Measurements from ENCODE around the gene TSHZ2.

Gene TSHZ2

GRCh38 chr20:53330601-53331140 lies 358.5 kb downstream of the TSHZ2 start:
- in situ Hi-C loops (cut with MboI; ENCODE audit: low sequenced_read_pairs) = no loop called here

- in situ Hi-C loops (cut with MboI; ENCODE audit: low sequenced_read_pairs) = no loop called here
Observed at GRCh38 chr20:53331151-53331973, 359.2 kb downstream of the TSHZ2 start.

GRCh38 chr20:53332022-53332837 lies 360.1 kb downstream of the TSHZ2 start:
- in situ Hi-C loops (cut with MboI; ENCODE audit: low sequenced_read_pairs) = no loop called here

- in situ Hi-C loops (cut with MboI; ENCODE audit: low sequenced_read_pairs) = no loop called here
Observed at GRCh38 chr20:53334861-53335260, 362.7 kb downstream of the TSHZ2 start.

GRCh38 chr20:53335555-53335954 lies 363.4 kb downstream of the TSHZ2 start:
- in situ Hi-C loops (cut with MboI; ENCODE audit: low sequenced_read_pairs) = no loop called here

- in situ Hi-C loops (cut with MboI; ENCODE audit: low sequenced_read_pairs) = no loop called here
Observed at GRCh38 chr20:53336892-53337291, 364.7 kb downstream of the TSHZ2 start.

- in situ Hi-C loops (cut with MboI; ENCODE audit: low sequenced_read_pairs) = no loop called here
Observed at GRCh38 chr20:53337390-53338101, 365.4 kb downstream of the TSHZ2 start.

- in situ Hi-C loops (cut with MboI; ENCODE audit: low sequenced_read_pairs) = no loop called here
Observed at GRCh38 chr20:53338716-53339115, 366.6 kb downstream of the TSHZ2 start.

- in situ Hi-C loops (cut with MboI; ENCODE audit: low sequenced_read_pairs) = no loop called here
Observed at GRCh38 chr20:53342429-53342828, 370.3 kb downstream of the TSHZ2 start.

- in situ Hi-C loops (cut with MboI; ENCODE audit: low sequenced_read_pairs) = no loop called here
Observed at GRCh38 chr20:53343448-53343847, 371.3 kb downstream of the TSHZ2 start.

GRCh38 chr20:53344891-53345290 lies 372.7 kb downstream of the TSHZ2 start:
- in situ Hi-C loops (cut with MboI; ENCODE audit: low sequenced_read_pairs) = no loop called here

GRCh38 chr20:53345536-53346334 lies 373.6 kb downstream of the TSHZ2 start:
- in situ Hi-C loops (cut with MboI; ENCODE audit: low sequenced_read_pairs) = no loop called here

- in situ Hi-C loops (cut with MboI; ENCODE audit: low sequenced_read_pairs) = no loop called here
Observed at GRCh38 chr20:53346335-53346648, 374.1 kb downstream of the TSHZ2 start.

GRCh38 chr20:53349730-53350129 lies 377.6 kb downstream of the TSHZ2 start:
- in situ Hi-C loops (cut with MboI; ENCODE audit: low sequenced_read_pairs) = no loop called here

- in situ Hi-C loops (cut with MboI; ENCODE audit: low sequenced_read_pairs) = no loop called here
Observed at GRCh38 chr20:53352727-53353440, 380.7 kb downstream of the TSHZ2 start.

- in situ Hi-C loops (cut with MboI; ENCODE audit: low sequenced_read_pairs) = no loop called here
Observed at GRCh38 chr20:53354314-53354713, 382.2 kb downstream of the TSHZ2 start.

- in situ Hi-C loops (cut with MboI; ENCODE audit: low sequenced_read_pairs) = no loop called here
Observed at GRCh38 chr20:53355790-53356189, 383.6 kb downstream of the TSHZ2 start.

- in situ Hi-C loops (cut with MboI; ENCODE audit: low sequenced_read_pairs) = no loop called here
Observed at GRCh38 chr20:53359425-53359824, 387.3 kb downstream of the TSHZ2 start.

- in situ Hi-C loops (cut with MboI; ENCODE audit: low sequenced_read_pairs) = no loop called here
Observed at GRCh38 chr20:53360852-53361251, 388.7 kb downstream of the TSHZ2 start.

GRCh38 chr20:53362736-53363135 lies 390.6 kb downstream of the TSHZ2 start:
- in situ Hi-C loops (cut with MboI; ENCODE audit: low sequenced_read_pairs) = no loop called here
